HL-60 (cell line): ENCODE data around the gene C1D.

Experiments used
- SPI1 ChIP-seq: IDR thresholded peaks from 2 replicates; pipeline ENCODE4 v1.6.1; 2012; ENCODE audit warnings: low read depth, mild to moderate bottlenecking, borderline replicate concordance
- TF ChIP-seq, protein P1 (sequence below): IDR thresholded peaks from one replicate; pipeline ENCODE4 v1.5.1; 2011; ENCODE audit warnings: low read length, control low read depth, inconsistent platforms; ENCODE audit not compliant: insufficient read depth

DNA sequence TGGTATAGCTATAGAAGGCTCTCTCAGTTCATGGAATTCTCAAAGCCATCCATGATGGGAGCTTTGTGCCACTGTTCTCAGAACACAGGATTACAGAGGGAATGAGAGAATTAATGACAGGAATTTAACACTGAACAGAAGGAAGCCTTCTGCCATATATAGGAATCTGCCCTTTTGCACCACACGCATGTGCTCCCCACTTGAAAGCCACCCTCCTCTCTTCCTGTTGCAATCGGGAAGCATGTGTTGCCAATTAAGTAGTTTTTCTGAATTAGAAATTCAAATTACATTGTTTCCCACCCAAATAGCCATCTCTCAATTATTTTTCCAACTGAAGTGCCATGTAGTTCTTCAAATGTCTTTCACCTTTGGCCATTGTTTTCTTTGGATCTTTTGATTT, 71.3 kb downstream of the C1D start:
- TF ChIP-seq, protein P1, sequence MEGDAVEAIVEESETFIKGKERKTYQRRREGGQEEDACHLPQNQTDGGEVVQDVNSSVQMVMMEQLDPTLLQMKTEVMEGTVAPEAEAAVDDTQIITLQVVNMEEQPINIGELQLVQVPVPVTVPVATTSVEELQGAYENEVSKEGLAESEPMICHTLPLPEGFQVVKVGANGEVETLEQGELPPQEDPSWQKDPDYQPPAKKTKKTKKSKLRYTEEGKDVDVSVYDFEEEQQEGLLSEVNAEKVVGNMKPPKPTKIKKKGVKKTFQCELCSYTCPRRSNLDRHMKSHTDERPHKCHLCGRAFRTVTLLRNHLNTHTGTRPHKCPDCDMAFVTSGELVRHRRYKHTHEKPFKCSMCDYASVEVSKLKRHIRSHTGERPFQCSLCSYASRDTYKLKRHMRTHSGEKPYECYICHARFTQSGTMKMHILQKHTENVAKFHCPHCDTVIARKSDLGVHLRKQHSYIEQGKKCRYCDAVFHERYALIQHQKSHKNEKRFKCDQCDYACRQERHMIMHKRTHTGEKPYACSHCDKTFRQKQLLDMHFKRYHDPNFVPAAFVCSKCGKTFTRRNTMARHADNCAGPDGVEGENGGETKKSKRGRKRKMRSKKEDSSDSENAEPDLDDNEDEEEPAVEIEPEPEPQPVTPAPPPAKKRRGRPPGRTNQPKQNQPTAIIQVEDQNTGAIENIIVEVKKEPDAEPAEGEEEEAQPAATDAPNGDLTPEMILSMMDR = no peak
- TF ChIP-seq SPI1 = no peak
